ENCODE data around the gene GMDS.

The GMDS gene

GRCh38 chr6:2133716-2134310 lies 111.6 kb downstream of the GMDS start:
- no peak for DNase-seq (ENCODE audit: low spot score)

GRCh38 chr6:2132916-2133315 lies 112.5 kb downstream of the GMDS start:
- no peak for DNase-seq (ENCODE audit: low spot score)

DNA sequence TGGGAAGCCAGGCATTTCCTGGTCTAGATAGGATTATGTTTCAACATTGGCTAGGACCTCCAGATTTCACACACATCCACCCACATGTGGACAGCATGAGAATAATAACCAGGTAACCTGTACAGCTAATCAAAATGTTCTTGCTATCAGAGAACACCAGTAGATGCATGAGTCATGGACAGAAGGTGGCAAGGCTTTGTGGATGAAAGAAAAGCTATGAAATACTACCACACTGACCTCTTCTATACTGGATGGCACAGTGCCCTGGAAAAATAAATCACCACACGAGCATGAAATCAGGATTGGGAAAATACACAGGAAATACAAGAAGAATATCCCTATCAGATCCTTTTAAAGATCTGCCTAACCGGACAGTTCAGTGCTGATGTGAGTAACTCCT lies 113.0 kb downstream of the GMDS start:
- DNase-seq (ENCODE audit: low spot score) = no peak

GRCh38 chr6:2129182-2129621 lies 116.2 kb downstream of the GMDS start:
- DNase-seq (ENCODE audit: low spot score) = no peak

- no peak for DNase-seq (ENCODE audit: low spot score)
Measured at GRCh38 chr6:2127484-2127911, 117.9 kb downstream of the GMDS start.

DNA sequence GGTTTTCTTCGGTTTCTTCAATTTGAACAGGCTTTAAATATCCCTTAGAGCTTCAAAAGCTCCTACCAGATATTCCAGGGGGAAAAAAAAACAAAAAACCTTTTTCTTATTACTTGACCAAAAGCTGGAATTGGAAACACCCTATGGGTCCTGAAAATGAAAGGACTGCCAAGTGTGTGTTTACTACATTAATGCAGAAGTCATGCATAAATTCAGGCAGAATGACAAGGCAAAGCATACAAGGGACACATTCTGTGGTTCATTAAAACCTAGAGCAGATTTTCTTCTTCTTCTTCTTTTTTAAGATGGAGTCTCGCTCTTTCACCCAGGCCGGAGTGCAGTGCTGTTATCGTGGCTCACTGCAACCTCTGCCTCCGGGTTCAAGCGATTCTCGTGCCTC lies 119.1 kb downstream of the GMDS start:
- no peak for DNase-seq (ENCODE audit: low spot score)

DNA sequence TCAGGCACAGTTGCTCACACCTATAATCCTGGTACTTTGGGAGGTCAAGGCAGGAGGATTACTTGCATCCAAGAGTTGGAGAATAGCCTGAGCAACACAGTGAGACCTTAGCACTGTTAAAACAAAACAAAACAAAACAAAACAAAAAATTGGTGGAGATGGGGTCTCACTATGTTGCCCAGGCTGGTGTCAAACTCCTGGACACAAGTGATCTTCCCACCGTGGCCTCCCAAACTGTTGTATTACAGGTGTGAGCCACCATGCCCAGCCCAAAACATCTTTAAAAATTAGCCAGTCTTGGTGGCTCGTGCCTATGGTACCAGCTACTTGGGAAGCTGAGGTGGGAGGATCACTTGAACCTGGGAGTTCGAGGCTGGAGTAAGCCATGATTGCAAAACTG lies 120.2 kb downstream of the GMDS start:
- no peak for DNase-seq (ENCODE audit: low spot score)

- DNase-seq (ENCODE audit: low spot score) = no peak
Measured at GRCh38 chr6:2124260-2124709, 121.1 kb downstream of the GMDS start.

GRCh38 chr6:2120912-2121311 lies 124.5 kb downstream of the GMDS start:
- no peak for DNase-seq (ENCODE audit: low spot score)

- DNase-seq (ENCODE audit: low spot score) = no peak
Measured at GRCh38 chr6:2119275-2119674, 126.1 kb downstream of the GMDS start.

DNA sequence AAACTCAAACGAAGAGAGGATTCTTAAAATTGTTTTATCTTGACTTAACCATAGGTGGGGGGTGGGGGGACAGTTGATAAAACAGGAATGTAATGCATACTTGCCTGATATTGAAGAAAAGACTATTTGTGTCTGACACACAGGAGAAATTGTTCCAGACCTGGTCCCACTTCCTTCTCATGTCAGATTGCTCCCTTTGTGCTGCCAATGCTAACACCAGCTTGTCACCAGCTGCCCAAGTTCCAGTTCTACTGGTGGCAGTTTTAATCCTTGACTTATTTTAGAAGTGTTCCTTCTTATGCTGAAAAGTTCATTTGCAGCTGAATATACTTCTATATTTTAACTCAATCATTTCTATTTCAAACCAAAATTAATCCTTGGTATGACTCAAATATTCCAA lies 127.3 kb downstream of the GMDS start:
- no peak for DNase-seq (ENCODE audit: low spot score)

GRCh38 chr6:2117447-2117846 lies 128.0 kb downstream of the GMDS start:
- DNase-seq (ENCODE audit: low spot score) = no peak

DNA sequence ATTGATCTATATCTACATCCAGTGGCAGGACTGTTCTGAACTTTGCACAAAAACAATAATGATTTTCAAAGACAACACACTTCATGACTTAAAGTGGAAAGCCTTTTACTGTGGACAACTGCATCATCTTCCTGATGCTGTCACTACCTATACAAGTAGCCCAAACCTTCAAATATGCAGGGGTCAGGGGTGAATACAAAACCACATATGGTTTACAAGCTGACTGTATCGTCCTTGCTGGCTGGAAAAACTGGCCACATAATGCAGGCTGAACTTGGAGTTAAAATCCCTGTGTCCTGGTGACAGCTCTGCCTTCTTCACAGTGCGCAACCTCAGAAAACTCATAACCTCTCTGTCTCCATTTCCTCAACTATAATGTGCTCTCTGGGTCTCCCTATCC lies 128.9 kb downstream of the GMDS start:
- no peak for DNase-seq (ENCODE audit: low spot score)

GRCh38 chr6:2114100-2114499 lies 131.3 kb downstream of the GMDS start:
- no peak for DNase-seq (ENCODE audit: low spot score)

GRCh38 chr6:2111162-2111677 lies 134.2 kb downstream of the GMDS start:
- no peak for DNase-seq (ENCODE audit: low spot score)

DNA sequence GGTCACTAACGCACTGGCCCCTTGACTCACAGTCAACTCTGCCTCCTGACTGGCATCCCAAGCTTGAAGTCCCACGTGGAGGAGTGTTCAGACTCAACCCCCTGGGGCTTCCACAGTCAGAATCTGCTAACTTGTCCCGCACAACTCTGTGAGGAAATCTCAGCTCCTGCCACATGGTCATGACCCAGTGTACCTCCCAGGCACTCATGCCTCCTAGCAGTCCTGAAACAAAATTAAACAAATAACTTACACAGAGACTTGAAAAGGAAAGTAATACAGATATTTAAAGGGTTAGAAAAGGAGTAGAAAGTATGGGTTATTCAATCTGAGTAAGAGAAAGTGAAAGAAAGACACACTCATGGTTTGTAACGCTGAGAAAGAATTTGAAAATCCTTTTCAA lies 134.9 kb downstream of the GMDS start:
- DNase-seq (ENCODE audit: low spot score) = no peak

DNA sequence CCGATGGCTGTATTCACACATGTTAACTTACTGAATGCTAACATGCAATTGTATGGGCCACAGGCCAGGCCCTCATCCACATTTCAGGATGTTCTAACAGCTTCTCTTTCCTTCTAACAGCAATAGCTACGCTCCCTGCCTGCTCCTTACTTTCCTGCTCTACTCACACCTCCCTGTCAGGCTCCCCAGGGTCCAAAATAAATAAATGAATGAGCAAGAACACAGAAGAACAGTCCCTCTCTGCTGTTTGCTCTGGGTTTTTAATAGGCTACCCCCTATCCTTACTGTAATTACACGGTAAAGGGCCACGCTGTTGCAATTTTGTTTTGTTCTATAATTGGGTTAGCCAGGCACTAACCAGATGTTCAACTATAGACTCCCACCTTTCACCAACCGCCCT lies 135.6 kb downstream of the GMDS start:
- DNase-seq (ENCODE audit: low spot score) = no peak

DNA sequence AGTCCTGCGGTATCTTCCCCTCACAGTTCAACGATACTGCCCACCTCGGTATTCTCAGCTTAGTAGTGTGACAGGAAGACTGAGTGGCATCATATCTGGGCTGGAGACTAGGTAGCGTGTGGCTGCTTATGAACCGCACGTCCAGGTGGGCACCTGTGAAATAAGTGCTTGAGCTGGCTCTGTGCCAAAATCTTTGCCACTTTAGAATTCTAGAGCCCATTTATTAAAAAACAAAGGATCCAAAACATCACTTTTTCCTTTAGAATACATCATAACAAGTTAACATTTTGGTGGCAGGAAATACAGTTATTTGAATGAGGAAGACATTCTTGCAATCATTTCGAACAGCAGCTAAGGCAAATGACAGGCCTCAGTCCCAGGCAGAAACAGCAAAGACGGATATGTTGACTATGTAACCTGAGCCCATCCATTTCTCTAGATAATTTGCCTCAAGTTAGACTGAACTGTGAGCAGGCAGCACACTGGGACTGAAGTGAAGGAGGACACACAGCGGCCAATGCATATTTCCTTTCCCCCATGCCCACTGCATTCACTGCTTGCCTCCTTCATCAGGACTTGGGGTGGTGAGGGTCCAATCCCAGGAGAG lies 136.6 kb downstream of the GMDS start:
- no peak for DNase-seq (ENCODE audit: low spot score)

- DNase-seq (ENCODE audit: low spot score) = no peak
Measured at GRCh38 chr6:2104524-2104880, 140.9 kb downstream of the GMDS start.

GRCh38 chr6:2103765-2104523 lies 141.5 kb downstream of the GMDS start:
- no peak for DNase-seq (ENCODE audit: low spot score)

- no peak for DNase-seq (ENCODE audit: low spot score)
Measured at GRCh38 chr6:2102966-2103365, 142.4 kb downstream of the GMDS start.

GRCh38 chr6:2102316-2102883 lies 143.0 kb downstream of the GMDS start:
- DNase-seq (ENCODE audit: low spot score) = no peak

GRCh38 chr6:2101213-2101612 lies 144.2 kb downstream of the GMDS start:
- no peak for DNase-seq (ENCODE audit: low spot score)
